H9 (cell line): ENCODE data around the gene RETSAT. TPM values are rescaled to one million over a fixed set of nuclear protein-coding genes. Genes with fewer than 3 reads are reported as not detected.
A peak's percentile ranks its signal among the peaks of the same experiment; 100 is the strongest.

ENCODE experiments used
- DNase-seq: peaks from one replicate; pipeline ENCODE4 v3.0.0-alpha.2; 2017
- H2AFZ ChIP-seq: one replicate; pipeline ENCODE4 v1.6.1; 2013; ENCODE audit warnings: mild to moderate bottlenecking, low read length, control low read depth, moderate library complexity
- H2AK5ac ChIP-seq: 2 replicates; pipeline ENCODE4 v1.6.1; 2013; ENCODE audit warnings: low read length, control low read depth, mixed read lengths; ENCODE audit not compliant: insufficient read length
- H2BK120ac ChIP-seq: one replicate; pipeline ENCODE4 v1.6.1; 2013; ENCODE audit warnings: low read depth, mild to moderate bottlenecking, low read length, control low read depth, inconsistent platforms; ENCODE audit not compliant: poor library complexity, severe bottlenecking
- H2BK12ac ChIP-seq: 2 replicates; pipeline ENCODE4 v1.6.1; 2013; ENCODE audit warnings: low read length, control low read depth, mixed read lengths, low read depth; ENCODE audit not compliant: insufficient read length
- H2BK15ac ChIP-seq: 2 replicates; pipeline ENCODE4 v1.6.1; 2013; ENCODE audit warnings: low read depth, low read length, control low read depth
- H2BK20ac ChIP-seq: one replicate; pipeline ENCODE4 v1.6.1; 2013; ENCODE audit warnings: low read depth, mild to moderate bottlenecking, low read length, control low read depth, inconsistent platforms; ENCODE audit not compliant: poor library complexity, severe bottlenecking
- H2BK5ac ChIP-seq: 2 replicates; pipeline ENCODE4 v1.6.1; 2013; ENCODE audit warnings: low read length, control low read depth, mixed read lengths; ENCODE audit not compliant: insufficient read length
- H3K14ac ChIP-seq: 2 replicates; pipeline ENCODE4 v1.6.1; 2013; ENCODE audit warnings: low read length, control low read depth; ENCODE audit not compliant: insufficient read depth
- H3K18ac ChIP-seq: 2 replicates; pipeline ENCODE4 v1.6.1; 2013; ENCODE audit warnings: low read depth, mild to moderate bottlenecking, mixed read lengths, low read length, control low read depth; ENCODE audit not compliant: insufficient read length
- H3K23ac ChIP-seq: 2 replicates; pipeline ENCODE4 v1.6.1; 2013; ENCODE audit warnings: low read length, control low read depth, mixed read lengths, low read depth; ENCODE audit not compliant: insufficient read length
- H3K23me2 ChIP-seq: 2 replicates; pipeline ENCODE4 v1.6.1; 2013; ENCODE audit warnings: low read depth, mild to moderate bottlenecking, mixed read lengths, low read length, control low read depth; ENCODE audit not compliant: insufficient read length, poor library complexity, severe bottlenecking
- H3K27ac ChIP-seq: 2 replicates; pipeline ENCODE4 v1.5.1; 2013; ENCODE audit warnings: low read length, control low read depth, mixed read lengths, low read depth; ENCODE audit not compliant: insufficient read length
- H3K27me3 ChIP-seq: 2 replicates; pipeline ENCODE4 v1.6.1; 2013; ENCODE audit warnings: low read length, control low read depth, inconsistent platforms; ENCODE audit not compliant: insufficient read depth
- H3K4ac ChIP-seq: 2 replicates; pipeline ENCODE4 v1.6.1; 2013; ENCODE audit warnings: low read depth, mild to moderate bottlenecking, control low read depth, inconsistent platforms, low read length, moderate library complexity
- H3K4me1 ChIP-seq: 2 replicates; pipeline ENCODE4 v1.6.1; 2013; ENCODE audit warnings: low read length, control low read depth, inconsistent platforms; ENCODE audit not compliant: insufficient read depth
- H3K4me2 ChIP-seq: 2 replicates; pipeline ENCODE4 v1.6.1; 2013; ENCODE audit warnings: low read length, control low read depth, mixed read lengths; ENCODE audit not compliant: insufficient read length, insufficient read depth
- H3K56ac ChIP-seq: 2 replicates; pipeline ENCODE4 v1.6.1; 2013; ENCODE audit warnings: low read depth, mild to moderate bottlenecking, mixed read lengths, low read length, control low read depth; ENCODE audit not compliant: insufficient read length
- H3K79me1 ChIP-seq: 2 replicates; pipeline ENCODE4 v1.6.1; 2013; ENCODE audit warnings: low read depth, mild to moderate bottlenecking, moderate library complexity, low read length, control low read depth, inconsistent platforms; ENCODE audit not compliant: insufficient read depth, poor library complexity, severe bottlenecking
- H3K79me2 ChIP-seq: 2 replicates; pipeline ENCODE4 v1.6.1; 2013; ENCODE audit warnings: low read length, control low read depth, inconsistent platforms; ENCODE audit not compliant: insufficient read depth
- H3K9ac ChIP-seq: 2 replicates; pipeline ENCODE4 v1.6.1; 2013; ENCODE audit warnings: low read length, control low read depth, mixed read lengths; ENCODE audit not compliant: insufficient read length; ENCODE audit errors: extremely low read depth
- H3K9me3 ChIP-seq: one replicate; pipeline ENCODE4 v1.6.1; 2013; ENCODE audit warnings: low read depth, low read length, inconsistent platforms; ENCODE audit not compliant: control insufficient read depth
- H3T11ph ChIP-seq: one replicate; pipeline ENCODE4 v1.6.1; 2013; ENCODE audit warnings: mild to moderate bottlenecking, low read length, control low read depth, inconsistent platforms
- H4K20me1 ChIP-seq: one replicate; pipeline ENCODE4 v1.6.1; 2013; ENCODE audit not compliant: control insufficient read depth, insufficient read length, insufficient read depth
- H4K5ac ChIP-seq: 2 replicates; pipeline ENCODE4 v1.6.1; 2013; ENCODE audit warnings: low read depth, mild to moderate bottlenecking, mixed read lengths, low read length, control low read depth; ENCODE audit not compliant: insufficient read length
- H4K8ac ChIP-seq: replicated peaks from 2 replicates; pipeline ENCODE4 v1.6.1; 2013; ENCODE audit warnings: low read length, control low read depth, mixed read lengths, low read depth; ENCODE audit not compliant: insufficient read length
- H4K91ac ChIP-seq: 2 replicates; pipeline ENCODE4 v1.6.1; 2013; ENCODE audit warnings: low read depth, mild to moderate bottlenecking, moderate library complexity, mixed read lengths, low read length, control low read depth; ENCODE audit not compliant: insufficient read length
- H3K27ac Mint-ChIP-seq, 3 experiments: 2 replicates in 2 of 3; 3 replicates in 1 of 3; pipeline ENCODE4 v1.8.0; 2020 to 2021; ENCODE audit warnings: mixed read lengths in 3 of 3, mild to moderate bottlenecking in 1 of 3, moderate library complexity in 1 of 3
- H3K27me3 Mint-ChIP-seq: 2 replicates; pipeline ENCODE4 v1.8.0; 2021; ENCODE audit warnings: low read depth, mild to moderate bottlenecking, moderate library complexity, mixed read lengths
- H3K36me3 Mint-ChIP-seq, 3 experiments: 2 replicates in 2 of 3; 3 replicates in 1 of 3; pipeline ENCODE4 v1.8.0; 2020 to 2021; ENCODE audit warnings: low read depth in 3 of 3, mixed read lengths in 3 of 3; ENCODE audit not compliant: insufficient read depth in 1 of 3
- H3K4me1 Mint-ChIP-seq, 2 experiments: 2 replicates each; pipeline ENCODE4 v1.8.0; 2020; ENCODE audit warnings: mixed read lengths in 2 of 2
- H3K4me3 Mint-ChIP-seq, 2 experiments: 2 replicates in 1 of 2; 3 replicates in 1 of 2; pipeline ENCODE4 v1.8.0; 2020 to 2021; ENCODE audit warnings: mild to moderate bottlenecking in 2 of 2, mixed read lengths in 2 of 2, moderate library complexity in 1 of 2
- H3K9me3 Mint-ChIP-seq, 2 experiments: 2 replicates in 1 of 2; 3 replicates in 1 of 2; pipeline ENCODE4 v1.8.0; 2020; ENCODE audit warnings: mild to moderate bottlenecking in 2 of 2, mixed read lengths in 2 of 2, moderate library complexity in 1 of 2
- CTCF ChIP-seq: fragments of 200-600 bp; sonication (generic); conservative IDR thresholded peaks from 3 replicates; pipeline ENCODE4 v1.8.0; 2021; ENCODE audit warnings: antibody characterized with exemption, mild to moderate bottlenecking
- WGBS: extraction: QIAGEN DNeasy Blood & Tissue Kit; methylation state at CpG from one replicate; pipeline ENCODE4 v1.1.7; 2013; ENCODE audit warnings: missing lambda C conversion rate, low lambda C conversion rate, mixed read lengths; ENCODE audit not compliant: insufficient read length; ENCODE audit errors: extremely low coverage; 5-methylcytosine and 5-hydroxymethylcytosine counted together
- total RNA-seq: library from RNA; stranded (reverse); gene quantifications from 2 replicates; pipeline ENCODE4 v1.2.1, GENCODE V29; 2021

RETSAT gene
- total RNA-seq, 1 experiment from 2014 or later = 16.7 TPM

GRCh38 chr2:85399183-85399455, 44.8 kb upstream of the RETSAT start:
- H4K5ac ChIP-seq = no peak overlapping the region
- H2BK15ac ChIP-seq = no peak overlapping the region
- DNase-seq = no peak
- H3K23me2 ChIP-seq = no peaks in the 10 kb centered on the region
- H2BK5ac ChIP-seq = no peak overlapping the region
- no peaks in the 10 kb centered on the region for H3K4me1 ChIP-seq
- peaks cover 4 to 9% of the 10 kb centered on the region in 2 experiments; a peak in 4 of 5 replicates for H3K9me3 Mint-ChIP-seq
- H3K27ac Mint-ChIP-seq = peak overlapping the region in 1 of 3 experiments; percentile 24; a peak in 2 of 7 replicates
- H2BK20ac ChIP-seq = no peak overlapping the region
- H2AFZ ChIP-seq = no peak overlapping the region
- no peak overlapping the region for H3K18ac ChIP-seq
- no peak overlapping the region for H4K91ac ChIP-seq
- H3K9ac ChIP-seq = no peak overlapping the region
- no peaks in the 10 kb centered on the region for H4K20me1 ChIP-seq
- H4K8ac ChIP-seq = no peak overlapping the region
- H3K27me3 ChIP-seq = no peaks in the 10 kb centered on the region
- no peak overlapping the region for H3K27ac ChIP-seq
- no peaks in the 10 kb centered on the region for H3K27me3 Mint-ChIP-seq
- no peak overlapping the region for H3K4me3 Mint-ChIP-seq
- H3K79me1 ChIP-seq = no peaks in the 10 kb centered on the region
- no peaks in the 10 kb centered on the region for H3K79me2 ChIP-seq
- H2AK5ac ChIP-seq = no peak overlapping the region
- no peaks in the 10 kb centered on the region for H3K9me3 ChIP-seq
- no peak overlapping the region for H2BK120ac ChIP-seq
- H3K56ac ChIP-seq = no peak overlapping the region
- H3K4me2 ChIP-seq = no peak overlapping the region
- H3T11ph ChIP-seq = no peak overlapping the region
- H3K14ac ChIP-seq = no peak overlapping the region
- H2BK12ac ChIP-seq = no peak overlapping the region
- H3K4ac ChIP-seq = no peak overlapping the region
- H3K23ac ChIP-seq = no peak overlapping the region
- H3K4me1 Mint-ChIP-seq = peaks cover 8 to 10% of the 10 kb centered on the region in 2 experiments; a peak in 3 of 4 replicates
- WGBS = no CpG with 5 or more reads among the region's 8 CpGs
- TF ChIP-seq CTCF = no peak
- peaks cover 2 to 28% (median 28%) of the 10 kb centered on the region in 3 experiments; a peak in 6 of 7 replicates for H3K36me3 Mint-ChIP-seq
